GM12891 (cell line): ENCODE measurements around the gene TMCO4.

ENCODE experiments used
- POLR2A ChIP-seq: IDR thresholded peaks from 2 replicates; pipeline ENCODE4 v1.6.1; 2011; ENCODE audit warnings: low read depth, low read length, control low read depth
- POLR2AphosphoS5 ChIP-seq: IDR thresholded peaks from 2 replicates; pipeline ENCODE4 v1.6.1; 2011; ENCODE audit warnings: low read depth, low read length, control low read depth
- POU2F2 ChIP-seq: IDR thresholded peaks from 2 replicates; pipeline ENCODE4 v1.6.1; 2011; ENCODE audit warnings: low read depth, mild to moderate bottlenecking, control low read depth, low read length, moderate library complexity
- SPI1 ChIP-seq: IDR thresholded peaks from 2 replicates; pipeline ENCODE4 v1.6.1; 2011; ENCODE audit warnings: low read depth, low read length, control low read depth
- TAF1 ChIP-seq: IDR thresholded peaks from 2 replicates; pipeline ENCODE4 v1.6.1; 2011; ENCODE audit warnings: low read depth, low read length, control low read depth

- TF ChIP-seq SPI1 (no peak), POLR2A (no peak), POLR2AphosphoS5 (no peak), TAF1 (no peak), POU2F2 (no peak)
These were observed 109.4 kb downstream of the TMCO4 start for GRCh38 chr1:19690342-19690741.
